HG03064 (cell line): ENCODE measurements around the gene MCCC1.
A peak's percentile ranks its signal among the peaks of the same experiment; 100 is the strongest.
"Not testable (repeated sequence)": the region's sequence is repeated elsewhere in the genome, so short reads cannot be mapped to it uniquely, and the experiment has no call there.

Experiments
- ATAC-seq: cut with Tn5 transposase; IDR thresholded peaks from one replicate; pipeline ENCODE4 v1.9.1; 2021; ENCODE audit warnings: low read depth; ENCODE audit not compliant: unreplicated experiment

The MCCC1 gene

DNA sequence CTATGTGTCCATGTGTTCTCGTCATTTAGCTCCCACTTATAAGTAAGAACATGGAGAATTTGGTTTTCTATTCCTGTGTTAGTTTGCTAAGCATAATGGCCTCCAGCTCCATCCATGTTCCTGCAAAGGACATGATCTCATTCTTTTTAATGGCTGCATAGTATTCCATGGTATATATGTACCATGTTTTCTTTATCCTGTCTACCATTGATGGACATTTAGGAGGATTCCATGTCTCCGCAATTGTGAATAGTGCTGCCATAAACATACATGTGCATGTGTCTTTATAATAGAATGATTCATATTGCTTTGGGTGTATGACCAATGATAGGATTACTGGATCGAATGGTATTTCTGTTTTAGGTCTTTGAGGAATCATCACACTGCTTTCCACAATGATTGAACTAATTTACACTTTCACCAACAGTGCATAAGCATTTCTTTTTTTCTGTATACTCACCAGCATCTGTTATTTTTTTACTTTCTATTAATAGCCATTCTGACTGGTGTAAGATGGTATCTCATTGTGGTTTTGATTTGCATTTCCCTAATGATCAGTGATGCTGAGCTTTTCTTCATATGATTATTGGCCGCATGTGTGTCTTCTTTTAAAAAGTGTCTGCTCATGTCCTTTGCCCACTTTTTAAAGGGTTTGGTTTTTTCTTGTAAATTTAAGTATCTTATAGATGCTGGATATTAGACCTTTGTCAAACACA, 105.7 kb downstream of the MCCC1 start:
- ATAC-seq: not testable (repeated sequence)

- ATAC-seq: no peak
These were observed 109.7 kb downstream of the MCCC1 start for GRCh38 chr3:182989566-182989965.

DNA sequence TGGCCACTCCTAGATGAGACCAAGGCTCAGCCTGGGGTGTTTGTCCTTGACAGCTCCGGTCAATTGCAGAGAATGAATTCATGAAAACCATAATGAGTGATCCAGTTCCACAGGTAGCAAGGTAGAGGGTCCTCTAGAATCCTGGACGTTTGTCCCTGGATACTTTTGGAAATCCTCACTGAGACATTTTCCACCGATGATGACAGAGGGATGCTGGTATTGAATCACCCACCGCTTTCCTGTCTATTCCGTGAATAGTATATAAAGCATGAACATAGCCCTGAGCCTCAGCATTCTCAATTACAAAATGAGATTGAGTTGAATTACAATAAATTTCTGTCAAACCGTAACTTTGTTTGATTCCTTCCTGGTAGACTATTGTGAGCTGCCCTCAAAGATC, 113.3 kb downstream of the MCCC1 start:
- no peak for ATAC-seq

DNA sequence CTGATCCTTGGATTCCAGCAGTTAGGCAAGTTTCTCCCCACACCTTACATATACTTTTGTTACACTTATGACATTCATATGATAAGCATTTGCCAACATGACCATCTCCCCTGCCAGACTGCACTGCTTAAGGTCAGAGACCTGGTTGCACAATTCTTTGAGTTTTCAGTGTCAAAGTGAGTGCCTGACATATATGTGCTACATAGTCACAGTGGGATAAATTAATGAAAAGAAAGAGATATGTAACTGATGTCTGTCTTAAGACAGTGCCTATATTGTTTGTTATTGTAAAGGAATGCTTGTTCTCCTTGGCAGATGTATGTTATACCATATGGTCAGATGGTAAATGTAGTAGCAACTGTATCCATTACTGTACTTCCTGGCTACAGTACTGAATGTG, 115.4 kb downstream of the MCCC1 start:
- no peak for ATAC-seq

DNA sequence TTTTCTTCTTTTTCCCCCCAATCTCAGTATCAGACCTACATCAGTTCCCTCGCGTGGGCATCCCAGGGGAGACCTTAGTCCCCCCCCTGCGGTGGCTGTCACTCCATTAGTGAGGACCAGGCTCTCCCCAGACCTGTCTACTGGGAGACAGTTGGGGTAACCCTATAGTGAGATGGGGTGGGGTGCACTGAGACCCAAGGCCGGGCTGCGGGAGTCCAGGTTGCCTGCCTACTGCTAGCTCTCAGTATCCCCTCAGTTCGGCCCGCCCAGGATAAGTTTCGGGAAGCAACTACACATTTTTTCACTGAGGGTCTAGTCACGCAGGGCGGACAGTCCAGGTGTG, 118.3 kb downstream of the MCCC1 start:
- ATAC-seq: no peak

- ATAC-seq: peak; percentile 86
These were observed 118.9 kb downstream of the MCCC1 start, which contains the start of gene DCUN1D1 for GRCh38 chr3:182980204-182981037. TSS of gene DCUN1D1 (minus strand) at chr3:182980538. CDS start at chr3:182980489, 49 bp downstream.

DNA sequence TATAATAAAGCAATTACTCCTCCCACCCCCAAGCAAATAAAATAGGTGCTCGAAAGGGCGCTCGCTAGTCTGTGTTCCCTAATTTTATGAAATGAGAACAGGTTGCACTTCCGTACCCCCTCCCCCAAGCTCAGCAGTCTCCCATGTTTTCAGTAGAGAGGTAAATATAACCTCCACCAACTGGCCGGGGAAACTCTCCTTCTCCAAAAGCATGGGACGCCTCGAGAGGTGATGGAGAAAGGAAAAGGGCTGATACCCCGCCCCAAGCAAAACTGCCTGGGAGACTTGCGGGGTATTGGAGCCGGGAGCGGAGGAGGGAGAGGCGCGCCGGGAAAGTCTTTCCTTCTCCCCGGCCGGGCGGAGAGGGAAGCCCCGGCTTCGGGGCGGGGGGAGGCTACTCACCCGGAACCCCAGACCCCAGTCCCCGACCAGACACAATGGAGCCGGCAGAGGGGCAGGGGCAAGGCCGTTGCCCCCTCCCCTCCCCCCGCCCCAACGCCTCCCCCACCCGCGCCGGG, 119.6 kb downstream of the MCCC1 start:
- ATAC-seq: peak; percentile 18

DNA sequence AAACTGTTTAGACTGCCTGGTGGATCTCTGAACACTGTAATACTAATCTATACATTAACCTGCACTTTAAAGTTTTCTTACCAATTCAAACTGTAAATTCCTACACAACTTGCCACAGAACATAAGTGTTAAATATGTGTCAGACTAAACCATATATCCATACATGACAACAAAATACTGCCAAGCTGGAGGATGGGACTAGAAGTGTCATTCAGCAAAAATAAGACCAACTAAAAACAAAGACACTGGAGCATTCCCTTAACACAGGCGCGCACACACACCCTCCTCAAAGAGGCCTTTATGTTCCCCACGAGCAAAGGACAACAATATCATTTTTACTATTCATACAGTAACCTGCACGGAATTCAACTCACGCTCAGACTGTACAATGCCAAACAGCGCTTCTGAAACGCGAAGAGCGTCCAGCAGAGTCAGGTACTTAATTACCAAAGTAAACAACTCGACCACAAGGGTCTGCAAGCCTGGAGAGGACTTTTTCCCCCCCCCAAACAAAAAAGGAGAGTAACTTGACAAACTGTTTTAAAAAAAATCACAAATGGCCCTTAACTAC, 120.1 kb downstream of the MCCC1 start:
- no peak for ATAC-seq

DNA sequence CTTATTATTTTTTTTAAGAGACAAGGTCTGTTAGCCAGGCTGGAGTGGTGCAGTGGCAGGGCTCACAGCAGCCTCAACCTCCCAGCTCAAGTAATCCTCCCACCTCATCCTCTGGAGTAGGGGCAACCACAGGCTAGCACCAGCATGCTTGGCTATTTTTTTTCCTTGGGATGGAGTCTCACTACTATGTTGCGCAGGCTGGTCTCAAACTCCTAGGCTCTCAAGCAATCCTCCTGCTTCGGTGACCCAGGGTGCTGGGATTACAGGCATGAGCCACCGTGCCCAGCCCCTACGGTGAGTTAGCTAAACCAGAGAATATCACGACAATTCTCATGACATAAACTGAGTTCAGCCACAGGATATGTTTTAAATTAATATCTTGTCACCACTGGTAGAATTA, 120.9 kb downstream of the MCCC1 start:
- no peak for ATAC-seq

DNA sequence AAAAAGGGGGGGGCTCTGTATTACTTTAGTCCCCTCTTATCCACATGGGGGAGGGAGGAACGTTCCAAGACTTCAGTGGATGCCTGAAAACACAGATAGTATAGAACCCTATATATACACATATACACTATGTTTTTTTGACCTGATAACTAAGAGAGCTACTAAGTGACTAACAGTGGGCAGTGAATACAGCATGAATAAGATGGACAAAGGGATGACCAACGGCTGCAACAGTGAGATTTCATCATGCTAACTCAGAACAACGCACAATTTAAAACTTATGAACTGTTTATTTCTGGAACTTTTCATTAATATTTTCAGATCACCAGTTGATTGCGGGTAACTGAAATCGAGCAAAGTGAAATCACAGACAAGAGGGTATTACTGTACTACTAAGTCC, 126.2 kb downstream of the MCCC1 start:
- no peak for ATAC-seq

GRCh38 chr3:182972387-182972786, 126.9 kb downstream of the MCCC1 start:
- no peak for ATAC-seq

DNA sequence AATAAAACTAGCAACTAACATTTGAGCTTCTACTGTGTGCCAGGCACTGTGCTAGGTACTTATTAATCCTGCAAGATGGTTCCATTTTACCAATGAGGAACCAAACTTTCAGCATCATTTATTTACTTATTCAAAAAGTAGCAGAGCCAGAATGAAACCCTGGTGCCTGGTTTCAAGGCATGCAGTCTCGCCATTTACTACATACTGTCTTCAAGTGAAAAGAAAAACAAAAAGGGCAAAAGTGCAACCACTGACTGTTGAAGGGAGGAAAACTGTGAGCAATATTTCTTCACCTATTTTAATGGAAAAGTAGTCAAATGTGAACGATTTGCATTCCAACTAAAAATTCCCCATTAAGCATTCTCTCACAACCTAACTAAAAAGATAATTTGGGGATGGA, 127.7 kb downstream of the MCCC1 start:
- no peak for ATAC-seq

DNA sequence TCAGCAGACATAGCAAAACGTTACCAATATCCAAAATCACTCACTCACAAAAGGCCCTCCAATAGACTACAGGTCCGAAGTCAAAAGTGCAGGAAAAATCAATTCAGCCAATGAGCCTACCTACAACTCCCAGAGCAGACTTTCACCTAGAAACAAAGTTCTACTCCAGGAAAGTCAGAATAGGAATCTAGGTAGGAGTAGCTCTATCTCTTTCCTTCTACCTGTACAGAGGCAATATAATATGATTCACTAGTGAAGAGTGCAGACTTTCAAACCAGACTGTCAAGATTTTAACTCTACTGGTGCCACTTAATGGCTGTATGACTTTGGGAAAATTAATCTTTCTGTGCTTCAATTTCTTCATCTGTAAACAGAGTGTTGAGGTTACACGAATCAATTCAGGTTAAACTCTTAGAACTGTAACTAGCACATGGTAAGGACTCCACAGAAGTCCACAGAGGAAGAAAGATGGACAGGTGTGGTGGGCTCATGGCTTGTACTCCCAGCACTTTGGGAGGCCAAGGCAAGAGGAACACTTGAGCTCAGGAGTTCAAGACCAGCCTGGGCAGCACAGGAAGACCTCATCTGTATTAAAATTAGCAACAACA, 128.4 kb downstream of the MCCC1 start:
- ATAC-seq: no peak

DNA sequence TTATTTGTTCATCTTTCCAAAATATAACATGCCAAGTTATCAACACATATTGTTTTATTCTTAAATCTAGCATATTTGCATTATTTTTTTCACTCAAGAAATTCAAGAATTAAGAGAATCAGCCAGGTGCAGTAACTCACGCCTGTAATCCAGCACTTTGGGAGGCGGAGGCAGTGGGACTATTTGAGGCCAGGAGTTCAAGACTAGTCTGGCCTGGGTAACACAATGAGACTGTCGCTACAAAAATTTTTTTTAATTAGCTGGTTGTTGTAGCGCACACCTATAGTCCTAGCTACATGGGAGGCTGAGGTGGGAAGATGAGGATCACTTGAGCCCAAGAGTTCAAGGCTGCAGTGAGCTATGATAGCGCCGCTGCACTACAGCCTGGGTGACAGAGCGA, 129.4 kb downstream of the MCCC1 start:
- ATAC-seq: no peak

GRCh38 chr3:182969277-182969676, 130.0 kb downstream of the MCCC1 start:
- no peak for ATAC-seq

DNA sequence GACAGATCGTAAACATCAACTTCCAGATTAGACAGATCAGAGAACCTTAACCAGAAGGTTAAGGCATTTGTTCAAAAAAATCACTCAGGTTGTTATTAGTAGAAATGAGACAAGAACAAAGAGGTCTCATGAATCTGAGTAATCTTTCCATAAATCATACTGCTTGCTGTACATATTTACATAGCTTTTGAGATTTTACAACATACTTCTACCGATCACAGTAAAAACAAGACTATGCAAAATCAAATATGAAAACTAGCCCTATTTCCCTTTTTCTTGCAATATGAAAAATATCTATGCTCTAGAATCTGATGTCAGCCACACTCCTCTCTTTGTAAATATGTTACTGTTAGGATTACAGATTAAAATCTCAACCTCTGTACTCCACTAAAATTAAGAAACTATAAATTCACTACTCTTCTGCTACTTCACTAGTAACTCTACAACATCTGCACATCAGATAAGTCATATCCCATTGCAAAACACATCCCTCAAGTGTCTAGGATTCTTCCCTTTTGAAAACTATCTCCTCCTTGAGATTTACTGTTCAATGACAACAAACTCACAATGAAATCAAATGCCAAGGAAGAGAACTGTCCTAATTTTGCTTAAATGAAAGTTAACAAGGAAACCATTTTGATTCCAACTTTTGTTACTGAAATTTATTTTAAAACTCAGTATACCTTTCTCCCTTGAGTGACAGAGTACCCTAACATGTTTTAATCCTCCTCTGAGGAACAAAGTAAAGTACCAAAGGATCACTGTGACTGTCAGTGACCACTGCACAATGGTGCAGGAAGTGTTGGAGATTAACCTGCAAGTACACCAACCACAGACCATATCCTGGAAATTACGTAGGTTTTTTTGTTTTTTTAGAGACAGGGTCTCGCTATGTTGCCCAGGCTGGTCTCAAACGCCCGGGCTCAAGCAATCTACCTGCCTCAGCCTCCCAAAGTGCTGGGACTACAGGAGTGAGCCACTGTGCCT, 131.8 kb downstream of the MCCC1 start:
- ATAC-seq: no peak

GRCh38 chr3:182965861-182966366, 133.4 kb downstream of the MCCC1 start:
- ATAC-seq: no peak
